Measurements from ENCODE around the gene GALNT18.

Gene GALNT18

GRCh38 chr11:11493698-11494097 lies 128.1 kb downstream of the GALNT18 start:
- DNase-seq, result no peak

DNA sequence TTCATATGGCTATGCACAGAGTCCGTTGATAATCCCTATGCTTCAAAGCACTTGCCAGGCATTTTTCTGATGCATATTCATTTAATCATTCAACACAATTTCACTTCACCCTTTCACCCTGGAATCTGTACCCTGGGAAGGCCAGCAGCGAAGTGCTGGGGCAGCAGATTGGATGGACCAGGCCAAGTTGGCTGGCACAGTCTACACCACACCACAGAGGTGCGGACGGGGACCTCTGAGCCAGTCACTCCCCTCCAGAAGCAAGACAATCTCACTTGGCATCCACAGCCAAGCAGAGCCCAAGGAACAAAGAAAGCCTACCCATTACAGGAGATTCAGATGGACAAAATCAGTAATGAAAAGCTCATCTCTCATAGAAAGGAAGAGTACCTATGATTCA lies 130.2 kb downstream of the GALNT18 start:
- DNase-seq, result no peak

GRCh38 chr11:11491014-11491413 lies 130.8 kb downstream of the GALNT18 start:
- DNase-seq, result no peak

DNA sequence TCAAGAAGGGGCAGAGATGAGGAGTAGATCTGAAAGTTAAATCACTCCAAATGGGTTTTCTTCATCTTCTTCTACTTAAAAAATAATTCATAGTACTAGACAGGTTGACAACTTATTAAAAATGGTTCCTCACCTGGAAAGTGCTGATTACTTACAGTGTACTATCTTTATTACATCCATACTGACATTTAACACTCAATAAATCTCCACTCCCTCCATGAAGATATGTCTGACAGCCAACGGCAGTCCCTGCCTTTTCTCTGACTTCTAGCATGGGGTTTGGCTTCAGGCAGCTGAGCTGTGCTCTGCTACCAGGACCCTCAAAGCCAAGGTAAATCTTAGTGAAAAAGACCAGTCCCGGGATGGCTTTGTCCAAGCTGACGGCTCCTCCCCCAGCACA lies 135.4 kb downstream of the GALNT18 start:
- DNase-seq, result no peak

GRCh38 chr11:11486002-11486401 lies 135.8 kb downstream of the GALNT18 start:
- DNase-seq, result no peak

- no peak for DNase-seq
Measured at GRCh38 chr11:11483627-11484026, 138.2 kb downstream of the GALNT18 start.

- no peak for DNase-seq
Measured at GRCh38 chr11:11482730-11483129, 139.1 kb downstream of the GALNT18 start.

DNA sequence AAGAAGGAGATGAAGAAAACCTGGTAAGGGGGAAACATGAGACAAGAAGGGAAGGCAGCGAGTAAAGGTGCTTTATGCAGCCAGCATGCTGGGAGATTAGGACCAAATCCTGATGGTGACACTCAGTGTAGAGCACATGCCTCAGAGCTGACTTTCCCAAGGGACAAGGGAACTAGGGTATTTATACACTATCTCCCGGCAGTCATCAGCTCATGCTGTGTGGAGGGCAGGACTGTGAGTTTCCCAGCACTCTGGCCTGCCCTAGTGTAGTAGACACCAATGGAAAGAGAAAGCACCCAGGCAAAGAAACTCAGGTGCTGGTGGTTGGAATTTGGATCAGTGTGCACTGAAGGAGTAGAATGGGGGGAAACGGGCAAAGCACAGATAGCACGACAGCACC lies 140.4 kb downstream of the GALNT18 start:
- DNase-seq, result no peak

GRCh38 chr11:11480971-11481370 lies 140.8 kb downstream of the GALNT18 start:
- no peak for DNase-seq

GRCh38 chr11:11478687-11479086 lies 143.1 kb downstream of the GALNT18 start:
- DNase-seq, result no peak

DNA sequence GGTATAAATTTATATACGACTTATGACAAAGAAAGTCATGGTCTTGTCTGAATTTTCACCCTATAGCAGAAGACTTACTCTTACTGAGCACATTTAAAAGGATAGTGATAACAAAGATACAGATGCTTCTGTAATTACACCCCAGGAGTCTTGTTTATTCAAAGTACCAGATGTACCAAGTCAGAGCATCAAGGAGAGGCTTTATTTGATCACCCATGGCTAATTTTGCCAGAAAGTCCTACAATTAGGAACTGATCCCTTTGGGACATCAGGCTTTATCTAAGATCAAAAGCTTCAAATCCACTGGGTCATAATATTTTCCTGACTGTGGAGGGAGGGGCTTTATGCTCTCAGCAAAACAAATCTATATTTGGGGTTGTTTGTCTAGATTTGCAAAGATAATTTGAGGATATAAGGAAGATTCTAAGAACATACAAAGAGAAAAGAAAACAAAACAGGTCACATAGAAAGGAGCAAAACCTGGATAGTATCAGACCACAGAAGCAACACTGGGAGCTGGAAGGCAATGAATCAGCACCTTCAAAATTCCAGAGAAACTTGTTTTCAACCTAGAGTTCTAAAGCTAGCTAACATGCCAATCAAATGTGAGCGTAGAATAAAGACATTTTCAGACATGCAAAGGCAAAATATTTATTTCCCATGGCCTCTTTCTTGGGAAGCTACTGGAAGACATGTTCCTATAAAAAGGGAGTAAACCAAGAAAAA lies 143.9 kb downstream of the GALNT18 start:
- no peak for DNase-seq

DNA sequence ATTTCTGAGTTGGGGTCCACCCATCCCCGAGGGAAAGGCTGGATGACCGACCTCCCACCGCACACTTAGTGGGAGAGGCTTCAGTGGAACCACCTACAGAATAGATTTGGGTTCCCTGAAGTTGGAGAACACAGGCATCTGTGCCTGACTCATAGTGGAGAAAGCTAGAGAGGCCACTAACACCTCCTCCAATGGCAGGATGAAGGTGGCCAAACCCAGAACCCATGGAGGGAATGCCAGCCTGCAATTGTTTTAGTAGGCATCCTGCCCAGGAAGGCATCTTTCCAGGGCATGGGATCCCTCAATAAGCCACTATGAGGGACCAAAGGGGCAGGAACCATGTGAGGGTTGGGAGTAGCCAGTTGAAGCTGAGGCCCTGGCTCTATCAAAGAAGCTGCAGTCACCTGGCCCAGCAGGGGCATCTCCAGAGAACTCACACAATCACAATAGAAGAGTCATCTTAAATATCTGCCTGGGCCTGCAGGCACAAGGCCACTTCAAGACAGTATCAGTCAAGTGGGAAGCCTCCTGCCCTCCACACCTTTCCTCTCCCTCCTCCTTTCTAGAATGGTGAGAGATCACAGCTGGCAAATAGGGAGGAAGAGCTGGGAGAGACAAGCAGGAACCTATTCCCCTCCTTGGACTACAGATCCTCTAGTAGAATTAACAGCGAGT lies 144.7 kb downstream of the GALNT18 start:
- no peak for DNase-seq

- no peak for DNase-seq
Measured at GRCh38 chr11:11476499-11476898, 145.3 kb downstream of the GALNT18 start.

GRCh38 chr11:11472106-11472505 lies 149.7 kb downstream of the GALNT18 start:
- DNase-seq, result no peak

DNA sequence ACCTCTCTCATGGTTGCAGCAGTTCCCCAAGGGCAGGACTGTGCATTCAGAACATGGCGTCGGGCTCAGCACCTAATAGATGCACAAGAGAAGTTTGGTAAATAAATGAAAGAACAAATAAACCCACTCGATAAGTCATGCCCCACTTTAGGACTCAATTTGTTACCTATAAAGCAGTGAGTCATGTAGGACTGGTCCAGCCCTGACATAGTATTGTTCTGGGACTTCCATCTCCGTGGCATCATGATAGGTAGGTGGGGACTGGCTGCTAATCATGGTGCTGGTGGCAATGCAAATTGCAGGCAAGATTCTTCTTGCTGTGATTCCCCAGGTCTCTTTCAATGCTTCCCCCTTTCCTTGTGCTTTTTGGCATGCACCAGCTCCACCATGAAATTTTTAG lies 150.6 kb downstream of the GALNT18 start:
- DNase-seq, result no peak

- no peak for DNase-seq
Measured at GRCh38 chr11:11468954-11469353, 152.9 kb downstream of the GALNT18 start.

DNA sequence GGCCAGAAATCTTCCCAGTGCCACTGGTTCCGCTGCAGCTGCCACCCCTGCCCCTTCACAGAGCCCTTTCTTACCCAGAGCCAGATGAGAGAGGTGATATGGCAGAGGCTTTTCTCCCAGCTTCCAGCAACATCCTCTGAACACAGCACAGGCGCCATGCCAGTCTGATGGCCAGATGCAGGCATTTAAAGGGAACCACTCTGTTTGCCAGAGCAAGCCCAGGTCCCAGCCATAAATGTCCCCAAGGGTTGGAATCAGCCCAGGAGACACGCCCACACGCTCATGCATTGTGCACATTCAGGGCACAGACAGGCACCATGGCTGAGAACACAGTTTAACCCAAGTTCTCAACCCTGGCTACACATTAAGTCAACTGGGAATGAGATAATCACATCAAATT lies 154.5 kb downstream of the GALNT18 start:
- no peak for DNase-seq

GRCh38 chr11:11464555-11464954 lies 157.2 kb downstream of the GALNT18 start:
- no peak for DNase-seq

- no peak for DNase-seq
Measured at GRCh38 chr11:11463405-11463804, 158.4 kb downstream of the GALNT18 start.

DNA sequence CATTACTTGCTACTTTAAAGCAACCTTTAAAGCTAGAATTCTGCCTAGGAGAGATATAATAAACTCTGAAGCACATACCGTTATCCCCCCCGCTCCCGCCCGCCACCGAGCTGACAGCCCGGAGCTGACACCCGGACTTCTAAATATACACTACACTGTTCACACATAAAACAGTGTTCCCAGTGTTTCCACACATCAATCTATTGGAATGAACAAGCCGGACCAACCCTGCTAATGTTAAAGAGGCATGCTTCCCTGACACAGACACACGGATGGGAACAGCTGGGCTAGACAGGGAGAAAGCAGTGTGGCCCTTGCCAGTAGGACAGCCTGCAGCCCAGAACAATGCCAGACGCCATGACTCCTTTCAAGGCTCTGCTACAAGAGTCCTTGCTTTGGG lies 160.3 kb downstream of the GALNT18 start:
- no peak for DNase-seq

DNA sequence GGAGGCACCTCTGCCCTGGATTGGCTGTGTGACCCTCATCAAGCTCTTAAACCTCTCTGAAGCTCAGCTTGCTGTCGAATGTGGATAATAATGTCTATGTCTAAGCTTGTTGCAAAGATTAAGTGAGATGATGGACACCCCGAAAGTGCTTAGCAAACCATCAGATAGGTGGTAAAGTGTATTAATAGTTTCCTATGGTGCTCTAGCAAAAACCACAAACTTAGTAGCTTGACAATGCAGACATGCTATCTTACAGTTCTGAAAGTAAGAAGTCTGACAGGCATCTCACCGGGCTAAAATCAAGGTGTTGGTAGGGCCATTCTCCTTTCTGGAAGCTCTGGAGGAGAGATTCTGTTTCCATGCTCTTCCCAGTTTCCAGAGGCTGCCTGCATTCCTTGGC lies 162.2 kb downstream of the GALNT18 start:
- no peak for DNase-seq

- DNase-seq, result no peak
Measured at GRCh38 chr11:11458485-11458884, 163.3 kb downstream of the GALNT18 start.

DNA sequence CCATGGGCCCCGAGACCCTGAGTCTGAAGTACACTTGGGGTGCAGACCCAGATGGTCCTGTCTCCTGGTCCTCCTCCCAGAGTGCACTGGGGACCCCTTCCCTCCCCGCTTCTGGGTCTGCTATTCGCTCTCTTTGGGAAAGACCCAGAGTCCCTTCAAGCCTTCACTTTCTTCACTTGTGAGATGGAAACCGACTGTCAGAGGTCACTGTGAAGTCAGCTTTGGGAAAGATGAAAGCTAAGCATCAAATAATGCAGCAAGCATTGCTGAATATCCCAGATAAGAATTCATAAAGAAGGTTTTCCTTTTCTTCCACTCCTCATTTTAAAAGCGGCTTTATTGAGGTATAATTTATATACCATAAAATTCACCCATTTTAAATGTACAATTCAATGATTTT lies 163.8 kb downstream of the GALNT18 start:
- DNase-seq, result no peak

GRCh38 chr11:11456866-11457265 lies 164.9 kb downstream of the GALNT18 start:
- no peak for DNase-seq

Data from stimulated activated CD4-positive, alpha-beta T cell treated with anti-CD3 and anti-CD28 coated beads, Interleukin-2, amount 100 ng/mL, for 48 hours (primary cell).